Measurements from ENCODE around the gene GALNT2.

GALNT2 gene

GRCh38 chr1:230113593-230114236, 46.7 kb downstream of the GALNT2 start:
- H3K4me3 ChIP-seq (ENCODE audit: low read length), result peak overlapping the region; percentile 13
- no peak for TF ChIP-seq CTCF (IDR thresholded peaks at IDR 0.05; ENCODE audit: insufficient read depth, low read depth, low read length, missing control alignments)
- peak; percentile 93 for DNase-seq (ENCODE audit: low read depth)

- no peak for TF ChIP-seq CTCF (IDR thresholded peaks at IDR 0.05; ENCODE audit: insufficient read depth, low read depth, low read length, missing control alignments)
- peak overlapping the region; percentile 13 for H3K4me3 ChIP-seq (ENCODE audit: low read length)
- DNase-seq (ENCODE audit: low read depth), result no peak
Observed at GRCh38 chr1:230114237-230114651, 47.2 kb downstream of the GALNT2 start.

- no peak for TF ChIP-seq CTCF (IDR thresholded peaks at IDR 0.05; ENCODE audit: insufficient read depth, low read depth, low read length, missing control alignments)
- DNase-seq (ENCODE audit: low read depth), result no peak
- no peak overlapping the region for H3K4me3 ChIP-seq (ENCODE audit: low read length)
Observed at GRCh38 chr1:230117694-230118093, 50.7 kb downstream of the GALNT2 start.

- DNase-seq (ENCODE audit: low read depth), result no peak
- H3K4me3 ChIP-seq (ENCODE audit: low read length), result no peak overlapping the region
- TF ChIP-seq CTCF (IDR thresholded peaks at IDR 0.05; ENCODE audit: insufficient read depth, low read depth, low read length, missing control alignments), result no peak
Observed at GRCh38 chr1:230119340-230119739, 52.3 kb downstream of the GALNT2 start.

GRCh38 chr1:230120289-230120920, 53.4 kb downstream of the GALNT2 start:
- TF ChIP-seq CTCF (IDR thresholded peaks at IDR 0.05; ENCODE audit: insufficient read depth, low read depth, low read length, missing control alignments), result no peak
- no peak for DNase-seq (ENCODE audit: low read depth)
- H3K4me3 ChIP-seq (ENCODE audit: low read length), result no peak overlapping the region

GRCh38 chr1:230120921-230121381, 53.9 kb downstream of the GALNT2 start:
- peak; percentile 66 for TF ChIP-seq CTCF (IDR thresholded peaks at IDR 0.05; ENCODE audit: insufficient read depth, low read depth, low read length, missing control alignments)
- H3K4me3 ChIP-seq (ENCODE audit: low read length), result no peak overlapping the region
- peak; percentile 47 for DNase-seq (ENCODE audit: low read depth)

Data from epithelial cell of esophagus (primary cell).